Breast epithelium (tissue), 4 donors: Measurements from ENCODE around the gene TMEM217. TPM values are rescaled to one million over a fixed set of nuclear protein-coding genes. Genes with fewer than 3 reads are reported as not detected.

ENCODE experiments used
- DNase-seq, 2 donors: peaks; one replicate each; pipeline ENCODE4 v3.0.0-alpha.2; 2019; ENCODE audit warnings: low spot score in 2 of 2
- H3K27ac ChIP-seq, 2 donors: fragments of 200-600 bp; sonication (generic) in 1 of 2; one replicate each; pipeline ENCODE4 v1.5.1; 2016 to 2019; ENCODE audit warnings: mild to moderate bottlenecking in 1 of 2
- H3K27me3 ChIP-seq, 2 donors: fragments of 200-600 bp; sonication (generic) in 1 of 2; one replicate each; pipeline versions ENCODE4 v1.5.1 to v1.6.0; 2017 to 2019; ENCODE audit warnings: control low read depth in 1 of 2, mild to moderate bottlenecking in 1 of 2
- H3K36me3 ChIP-seq: fragments of 200-600 bp; one replicate; pipeline ENCODE4 v1.5.1; 2019
- H3K4me1 ChIP-seq, 2 donors: fragments of 200-600 bp; sonication (generic); one replicate each; pipeline ENCODE4 v1.5.1; 2016 to 2019; ENCODE audit warnings: control low read depth in 1 of 2
- H3K4me3 ChIP-seq, 3 donors: fragments of 200-600 bp; sonication (generic); 1 replicate in 2 of 3; 2 replicates in 1 of 3; pipeline ENCODE4 v1.5.1; 2016 to 2019; ENCODE audit warnings: mild to moderate bottlenecking in 3 of 3, moderate library complexity in 2 of 3
- H3K9me3 ChIP-seq, 2 donors: fragments of 200-600 bp; sonication (generic) in 1 of 2; one replicate each; pipeline ENCODE4 v1.5.1; 2016 to 2019; ENCODE audit warnings: control low read depth in 1 of 2
- POLR2A ChIP-seq: fragments of 450-650 bp; IDR thresholded peaks from one replicate; pipeline ENCODE4 v1.6.1; 2016; ENCODE audit warnings: antibody characterized with exemption, mild to moderate bottlenecking, moderate library complexity
- POLR2AphosphoS5 ChIP-seq, 3 donors: sonication (generic); formaldehyde crosslinking; IDR thresholded peaks; one replicate each; pipeline ENCODE4 v1.6.1; 2017; ENCODE audit warnings: antibody characterized with exemption in 3 of 3
- intact Hi-C: fragments of 100-400 bp; cut with DNase I; formaldehyde crosslinking; loops from one replicate; pipeline ENCODE4 v1.15.1; 2023; ENCODE audit warnings: low total_unique reads
- total RNA-seq, 3 donors: library from RNA; depleted of rRNA; stranded (reverse); fragments of >200 nt; gene quantifications; one replicate each; pipeline ENCODE4 v1.1.0, GENCODE V29; 2016
- TF ChIP-seq, protein P1 (sequence below), 3 donors: fragments of 450-650 bp; IDR thresholded peaks; one replicate each; pipeline ENCODE4 v1.5.1; 2016 to 2017; ENCODE audit warnings: antibody characterized with exemption in 3 of 3, mild to moderate bottlenecking in 3 of 3, moderate library complexity in 3 of 3

The TMEM217 gene
- total RNA-seq, 3 donors from 2014 or later = 0.66 to 1.0 TPM; not detected in 1

DNA sequence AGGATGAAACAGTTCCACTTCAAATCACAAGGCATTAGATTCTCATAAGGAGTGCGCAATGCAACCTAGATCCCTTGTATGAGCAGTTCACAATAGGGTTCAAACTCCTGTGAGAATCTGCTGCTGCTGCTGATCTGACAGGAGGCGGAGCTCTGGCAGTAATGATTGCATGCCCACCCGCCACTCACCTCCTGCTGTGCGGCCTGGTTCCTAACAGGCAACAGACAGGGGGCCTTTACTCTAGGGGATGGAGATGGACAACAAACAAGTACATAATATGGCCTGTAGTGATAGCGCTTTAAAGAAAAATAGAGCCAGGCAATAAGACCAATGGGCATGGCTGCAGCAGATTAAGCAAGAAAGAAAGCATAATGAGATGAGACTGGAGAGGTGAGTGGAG, 3.1 kb downstream of the TMEM217 start:
- Histone ChIP-seq H3K9me3 (no peaks in the 10 kb centered on the region), H3K27me3 (no peaks in the 10 kb centered on the region), H3K27ac (no peak overlapping the region), H3K4me3 (no peak overlapping the region), H3K4me1 (peaks cover 0 to 4% of the 10 kb centered on the region in 2 donors), H3K36me3 (no peaks in the 10 kb centered on the region)
- TF ChIP-seq POLR2AphosphoS5 (IDR thresholded peaks at IDR 0.05) (no peak), POLR2A (no peak)
- TF ChIP-seq, protein P1, sequence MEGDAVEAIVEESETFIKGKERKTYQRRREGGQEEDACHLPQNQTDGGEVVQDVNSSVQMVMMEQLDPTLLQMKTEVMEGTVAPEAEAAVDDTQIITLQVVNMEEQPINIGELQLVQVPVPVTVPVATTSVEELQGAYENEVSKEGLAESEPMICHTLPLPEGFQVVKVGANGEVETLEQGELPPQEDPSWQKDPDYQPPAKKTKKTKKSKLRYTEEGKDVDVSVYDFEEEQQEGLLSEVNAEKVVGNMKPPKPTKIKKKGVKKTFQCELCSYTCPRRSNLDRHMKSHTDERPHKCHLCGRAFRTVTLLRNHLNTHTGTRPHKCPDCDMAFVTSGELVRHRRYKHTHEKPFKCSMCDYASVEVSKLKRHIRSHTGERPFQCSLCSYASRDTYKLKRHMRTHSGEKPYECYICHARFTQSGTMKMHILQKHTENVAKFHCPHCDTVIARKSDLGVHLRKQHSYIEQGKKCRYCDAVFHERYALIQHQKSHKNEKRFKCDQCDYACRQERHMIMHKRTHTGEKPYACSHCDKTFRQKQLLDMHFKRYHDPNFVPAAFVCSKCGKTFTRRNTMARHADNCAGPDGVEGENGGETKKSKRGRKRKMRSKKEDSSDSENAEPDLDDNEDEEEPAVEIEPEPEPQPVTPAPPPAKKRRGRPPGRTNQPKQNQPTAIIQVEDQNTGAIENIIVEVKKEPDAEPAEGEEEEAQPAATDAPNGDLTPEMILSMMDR (IDR thresholded peaks at IDR 0.05) = no peak
- intact Hi-C loops = no loop called here
- no peak for DNase-seq

DNA sequence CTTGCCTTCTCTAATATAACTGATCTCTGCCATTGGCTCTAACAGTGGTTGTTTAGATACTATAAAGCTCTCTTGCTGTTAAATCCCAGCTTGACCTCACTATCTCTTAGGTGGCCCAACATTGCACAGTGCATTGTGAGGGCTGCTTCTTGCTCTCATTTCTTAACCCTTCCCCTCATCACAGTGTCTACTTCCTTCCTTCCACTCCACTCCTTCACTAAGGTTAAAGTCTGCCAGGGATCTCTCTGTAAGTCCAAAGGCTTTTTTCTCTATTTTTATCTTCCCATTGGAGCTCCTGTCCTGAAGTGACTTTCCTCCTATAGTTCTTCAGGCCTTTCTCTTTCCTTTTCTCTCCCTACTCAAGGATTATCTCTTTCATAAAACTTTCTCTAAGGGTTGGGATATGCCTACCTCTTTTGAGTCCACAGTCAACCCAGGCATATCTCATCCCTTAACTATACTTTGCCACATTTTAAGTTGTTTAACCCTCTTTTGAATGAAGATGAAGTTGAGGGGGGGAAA, 4.4 kb downstream of the TMEM217 start:
- no peak overlapping the region for H3K4me3 ChIP-seq
- no peaks in the 10 kb centered on the region for H3K4me1 ChIP-seq
- H3K36me3 ChIP-seq = no peaks in the 10 kb centered on the region
- no peaks in the 10 kb centered on the region for H3K27me3 ChIP-seq
- H3K9me3 ChIP-seq = no peaks in the 10 kb centered on the region
- TF ChIP-seq POLR2A (no peak), POLR2AphosphoS5 (IDR thresholded peaks at IDR 0.05) (no peak)
- TF ChIP-seq, protein P1 (IDR thresholded peaks at IDR 0.05) = no peak
- no peak overlapping the region for H3K27ac ChIP-seq
- intact Hi-C loops = no loop called here
- DNase-seq = no peak

DNA sequence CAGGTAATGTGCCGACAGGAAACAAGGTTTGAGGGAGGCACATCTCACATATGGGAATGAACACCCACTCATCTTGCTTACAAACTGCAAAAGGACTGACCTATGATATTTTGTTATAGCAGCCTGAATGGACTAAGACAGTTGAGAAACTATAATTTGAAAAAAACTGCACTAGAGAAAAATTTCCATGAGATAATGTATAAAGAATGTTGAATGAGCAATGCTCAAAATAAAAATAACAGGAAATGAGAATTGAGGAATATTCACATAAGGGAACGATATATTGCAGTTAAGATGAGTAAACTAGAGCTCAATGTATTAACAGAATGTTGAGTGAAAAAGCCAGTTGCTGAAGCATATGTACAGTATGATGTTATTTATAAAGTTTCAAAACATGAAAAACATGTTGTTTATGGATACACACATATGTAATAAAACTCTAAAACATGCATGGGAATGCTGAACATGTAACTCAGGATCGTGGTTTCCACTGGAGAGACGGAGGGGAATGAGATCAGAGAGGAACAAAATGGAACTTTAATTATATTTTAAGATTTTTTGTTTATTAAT, 6.6 kb downstream of the TMEM217 start:
- Histone ChIP-seq H3K4me1 (no peaks in the 10 kb centered on the region), H3K4me3 (no peak overlapping the region), H3K27ac (no peak overlapping the region), H3K27me3 (no peaks in the 10 kb centered on the region), H3K36me3 (no peaks in the 10 kb centered on the region), H3K9me3 (no peaks in the 10 kb centered on the region)
- TF ChIP-seq, protein P1 (IDR thresholded peaks at IDR 0.05) = no peak
- TF ChIP-seq POLR2A (no peak), POLR2AphosphoS5 (IDR thresholded peaks at IDR 0.05) (no peak)
- intact Hi-C loops = no loop called here
- DNase-seq = no peak

DNA sequence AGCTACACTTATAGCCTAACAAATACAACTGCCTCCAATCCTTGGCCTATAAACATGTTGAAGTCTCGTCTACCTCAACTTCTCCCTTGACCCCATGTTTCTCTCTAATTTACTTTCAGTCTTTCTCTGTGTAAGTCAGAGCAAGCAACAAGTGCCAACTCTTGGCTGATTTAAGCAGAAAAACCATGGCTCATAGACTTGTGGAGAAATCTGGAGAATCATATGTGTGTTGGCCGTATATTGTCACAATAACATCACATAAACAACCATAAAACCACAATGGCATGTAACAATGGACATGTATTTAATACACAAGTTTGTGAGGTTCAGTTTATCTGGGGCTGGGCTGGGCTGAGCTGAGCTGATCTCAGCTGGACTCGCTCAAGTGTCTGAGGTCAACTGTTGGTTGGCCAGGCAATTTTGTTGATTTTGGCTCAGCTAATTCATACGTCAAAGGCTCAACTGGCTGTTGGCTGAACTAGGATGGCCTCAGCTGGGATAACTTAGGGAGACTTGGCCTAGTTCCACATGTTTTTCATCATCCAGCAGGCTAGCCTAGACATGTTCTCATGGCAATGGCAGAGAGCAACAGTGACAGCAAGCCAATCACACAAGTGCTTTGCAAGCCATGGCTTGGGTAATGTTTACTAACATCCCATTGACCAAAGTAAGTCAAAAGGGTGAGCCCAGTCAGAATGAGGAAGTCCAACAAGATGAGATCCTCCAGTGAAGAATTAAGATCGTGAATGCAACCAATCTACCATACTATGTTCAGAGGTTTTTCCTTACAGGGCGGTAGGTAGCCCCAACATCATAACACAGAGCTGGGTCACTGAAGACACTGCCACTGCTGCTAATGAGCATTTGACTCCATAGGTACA, 13.3 kb downstream of the TMEM217 start:
- no peaks in the 10 kb centered on the region for H3K9me3 ChIP-seq
- peaks cover 0 to 10% of the 10 kb centered on the region in 2 donors for H3K4me1 ChIP-seq
- TF ChIP-seq POLR2AphosphoS5 (IDR thresholded peaks at IDR 0.05) = peak; percentile 78 to 97 (median 95)
- TF ChIP-seq, protein P1 (IDR thresholded peaks at IDR 0.05) = no peak
- peak; percentile 24 for TF ChIP-seq POLR2A
- no peaks in the 10 kb centered on the region for H3K27me3 ChIP-seq
- intact Hi-C loops = no loop called here
- H3K27ac ChIP-seq = peak overlapping the region; percentile 90 to 95
- DNase-seq = peak; percentile 67 to 90
- H3K4me3 ChIP-seq = peak overlapping the region in 1 of 3 donors; percentile 13
- H3K36me3 ChIP-seq = no peaks in the 10 kb centered on the region
